GM21723 (cell line): ENCODE data around the gene SPINK13.
"Not testable (repeated sequence)": the region's sequence is repeated elsewhere in the genome, so short reads cannot be mapped to it uniquely, and the experiment has no call there.

Source experiments
- ATAC-seq: cut with Tn5 transposase; IDR thresholded peaks from one replicate; pipeline ENCODE4 v1.9.1; 2021; ENCODE audit warnings: mild to moderate bottlenecking, moderate library complexity; ENCODE audit not compliant: unreplicated experiment

SPINK13 gene

GRCh38 chr5:148268566-148268965 is at the start of gene SPINK13:
TSS of gene SPINK13 (plus strand) at chr5:148268794. CDS start at chr5:148270073, 1,279 bp downstream.
- no peak for ATAC-seq

- no peak for ATAC-seq
Observed at GRCh38 chr5:148221508-148221907, 47.1 kb upstream of the SPINK13 start.

GRCh38 chr5:148224117-148224742 is 44.4 kb upstream of the SPINK13 start:
- no peak for ATAC-seq

GRCh38 chr5:148228392-148228984 is 40.1 kb upstream of the SPINK13 start:
- ATAC-seq: no peak

GRCh38 chr5:148229840-148230239 is 38.8 kb upstream of the SPINK13 start:
- no peak for ATAC-seq

GRCh38 chr5:148230240-148230639 is 38.4 kb upstream of the SPINK13 start:
- no peak for ATAC-seq

GRCh38 chr5:148237785-148238417 is 30.7 kb upstream of the SPINK13 start:
- ATAC-seq: no peak

- ATAC-seq: no peak
Observed at GRCh38 chr5:148238418-148238794, 30.2 kb upstream of the SPINK13 start, which contains the start of gene MARCOL. TSS of gene MARCOL (plus strand) at chr5:148238525. CDS start at chr5:148238598, 73 bp downstream.

- ATAC-seq: no peak
Observed at GRCh38 chr5:148248894-148249293, 19.7 kb upstream of the SPINK13 start.

GRCh38 chr5:148255456-148255855 is 13.1 kb upstream of the SPINK13 start:
- ATAC-seq: no peak

- no peak for ATAC-seq
Observed at GRCh38 chr5:148259288-148259687, 9.3 kb upstream of the SPINK13 start.

- no peak for ATAC-seq
Observed at GRCh38 chr5:148261221-148261620, 7.4 kb upstream of the SPINK13 start.

- ATAC-seq: no peak
Observed at GRCh38 chr5:148267962-148268361, 632 bp upstream of the SPINK13 start.

GRCh38 chr5:148275129-148275528 is 6.5 kb downstream of the SPINK13 start:
- not testable (repeated sequence) for ATAC-seq

GRCh38 chr5:148280893-148281292 is 12.3 kb downstream of the SPINK13 start:
- ATAC-seq: not testable (repeated sequence)

GRCh38 chr5:148281336-148281735 is 12.7 kb downstream of the SPINK13 start:
- not testable (repeated sequence) for ATAC-seq

- no peak for ATAC-seq
Observed at GRCh38 chr5:148290271-148291195, 21.9 kb downstream of the SPINK13 start.

- no peak for ATAC-seq
Observed at GRCh38 chr5:148297731-148298130, 29.1 kb downstream of the SPINK13 start.

- ATAC-seq: no peak
Observed at GRCh38 chr5:148306446-148306845, 37.9 kb downstream of the SPINK13 start.

- no peak for ATAC-seq
Observed at GRCh38 chr5:148309019-148309418, 40.4 kb downstream of the SPINK13 start.

- no peak for ATAC-seq
Observed at GRCh38 chr5:148309746-148310145, 41.2 kb downstream of the SPINK13 start.
